H1 (cell line): Measurements from ENCODE around the gene KCNMA1. TPM values are rescaled to one million over a fixed set of nuclear protein-coding genes. Genes with fewer than 3 reads are reported as not detected.

ENCODE experiments used
- CTCF ChIA-PET: fragments of 300-600 bp; sonication (Branson Sonifier 250); formaldehyde crosslinking; loops from one replicate; lab custom pipeline; 2021; ENCODE audit not compliant: partially characterized antibody; lab: Charles Lee
- POLR2A ChIA-PET: fragments of 300-600 bp; sonication (Branson Sonifier 250); formaldehyde crosslinking; loops from one replicate; lab custom pipeline; 2021; ENCODE audit warnings: inconsistent platforms; ENCODE audit not compliant: partially characterized antibody; lab: Charles Lee
- DNase-seq, 2 experiments: peaks; one replicate each; pipeline versions ENCODE4 v3.0.0 to v3.0.0-alpha.2; 2010 to 2022; ENCODE audit warnings: low spot score in 2 of 2, low read depth in 1 of 2, mixed read lengths in 1 of 2
- FAIRE-seq: peaks from 2 replicates; lab custom pipeline; 2011; peaks lifted over from hg19 to GRCh38; lab: Jason Lieb, UNC
- H2AFZ ChIP-seq: 2 replicates; pipeline ENCODE4 v1.8.1; 2012; ENCODE audit warnings: low read length, inconsistent platforms
- H2AK5ac ChIP-seq: 2 replicates; pipeline ENCODE4 v1.6.1; 2013; ENCODE audit warnings: low read depth, low read length
- H2BK120ac ChIP-seq: replicated peaks from 2 replicates; pipeline ENCODE3; 2013; ENCODE audit warnings: low read depth, low read length, inconsistent platforms
- H2BK12ac ChIP-seq: 2 replicates; pipeline ENCODE4 v1.6.1; 2013; ENCODE audit warnings: low read depth, low read length
- H2BK15ac ChIP-seq: 2 replicates; pipeline ENCODE4 v1.6.1; 2013; ENCODE audit warnings: low read length
- H2BK20ac ChIP-seq: 2 replicates; pipeline ENCODE4 v1.6.1; 2013; ENCODE audit warnings: low read length
- H2BK5ac ChIP-seq: 2 replicates; pipeline ENCODE4 v1.6.1; 2013; ENCODE audit warnings: low read depth, low read length
- H3K14ac ChIP-seq: 2 replicates; pipeline ENCODE4 v1.6.1; 2013; ENCODE audit warnings: inconsistent platforms; ENCODE audit not compliant: insufficient read length
- H3K18ac ChIP-seq: 2 replicates; pipeline ENCODE4 v1.6.1; 2013; ENCODE audit warnings: low read length; ENCODE audit errors: extremely low read depth
- H3K23ac ChIP-seq: 2 replicates; pipeline ENCODE4 v1.6.1; 2013; ENCODE audit warnings: inconsistent platforms; ENCODE audit not compliant: insufficient read length
- H3K23me2 ChIP-seq: 2 replicates; pipeline ENCODE4 v1.6.1; 2013; ENCODE audit warnings: low read depth, low read length
- H3K27ac ChIP-seq: 2 replicates; pipeline ENCODE4 v1.6.1; 2011; ENCODE audit warnings: low read depth, low read length, inconsistent platforms
- H3K27me3 ChIP-seq, 4 experiments: replicated peaks in 1 of 4; 1 replicate in 1 of 4; 2 replicates in 3 of 4; pipeline versions ENCODE4 v1.6.1 to v1.8.1; 2011 to 2013; ENCODE audit warnings: low read length in 3 of 4, mild to moderate bottlenecking in 3 of 4, inconsistent platforms in 2 of 4, mixed read lengths in 2 of 4, moderate library complexity in 1 of 4; ENCODE audit not compliant: control insufficient read depth in 3 of 4, insufficient read depth in 3 of 4; ENCODE audit errors: extremely low read depth in 1 of 4
- H3K36me3 ChIP-seq, 4 experiments: 2 replicates each; pipeline versions ENCODE4 v1.6.1 to v1.8.1; 2011 to 2013; ENCODE audit warnings: mild to moderate bottlenecking in 4 of 4, low read length in 3 of 4, moderate library complexity in 2 of 4, control low read depth in 1 of 4, inconsistent platforms in 1 of 4; ENCODE audit not compliant: insufficient read depth in 4 of 4, control insufficient read depth in 2 of 4
- H3K4ac ChIP-seq: replicated peaks from 2 replicates; pipeline ENCODE3; 2013; ENCODE audit warnings: low read length, low read depth, mixed read lengths, inconsistent platforms; ENCODE audit not compliant: insufficient read length
- H3K4me1 ChIP-seq, 4 experiments: replicated peaks in 1 of 4; 1 replicate in 1 of 4; 2 replicates in 3 of 4; pipeline versions ENCODE4 v1.6.1 to v1.8.1; 2011 to 2013; ENCODE audit warnings: low read length in 3 of 4, inconsistent platforms in 2 of 4, mixed read lengths in 1 of 4; ENCODE audit not compliant: insufficient read depth in 4 of 4, control insufficient read depth in 3 of 4
- H3K4me2 ChIP-seq, 2 experiments: 2 replicates each; pipeline versions ENCODE4 v1.6.1 to v1.8.1; 2011 to 2013; ENCODE audit warnings: low read depth in 2 of 2, low read length in 2 of 2, control low read depth in 1 of 2, inconsistent platforms in 1 of 2, mild to moderate bottlenecking in 1 of 2; ENCODE audit not compliant: insufficient read depth in 1 of 2
- H3K4me3 ChIP-seq, 4 experiments: fragments of 200-600, 300-600 bp in 1 of 4; sonication (generic), shearing (Covaris generic), sonication (Bioruptor Twin) in 1 of 4; 2 replicates each; pipeline versions ENCODE4 v1.5.1 to v1.8.1; 2011 to 2016; ENCODE audit warnings: low read length in 4 of 4, low read depth in 3 of 4, control low read depth in 2 of 4, inconsistent platforms in 2 of 4, mild to moderate bottlenecking in 2 of 4, mixed read lengths in 1 of 4, moderate library complexity in 1 of 4; ENCODE audit not compliant: insufficient read depth in 2 of 4; ENCODE audit errors: extremely low read depth in 1 of 4
- H3K56ac ChIP-seq: replicated peaks from 2 replicates; pipeline ENCODE3; 2013; ENCODE audit warnings: low read depth, mild to moderate bottlenecking, mixed read lengths, low read length, inconsistent platforms; ENCODE audit not compliant: insufficient read length
- H3K79me1 ChIP-seq: 2 replicates; pipeline ENCODE4 v1.6.1; 2013; ENCODE audit warnings: low read depth, low read length, control low read depth
- H3K79me2 ChIP-seq, 2 experiments: 2 replicates each; pipeline versions ENCODE4 v1.6.1 to v1.8.1; 2012 to 2013; ENCODE audit warnings: low read length in 2 of 2, mild to moderate bottlenecking in 2 of 2, inconsistent platforms in 1 of 2; ENCODE audit not compliant: insufficient read depth in 2 of 2, control insufficient read depth in 1 of 2
- H3K9ac ChIP-seq, 4 experiments: replicated peaks in 1 of 4; 1 replicate in 1 of 4; 2 replicates in 3 of 4; pipeline versions ENCODE4 v1.6.1 to v1.8.1; 2011 to 2013; ENCODE audit warnings: low read depth in 3 of 4, low read length in 3 of 4, control low read depth in 2 of 4, mild to moderate bottlenecking in 2 of 4, moderate library complexity in 2 of 4, inconsistent platforms in 1 of 4; ENCODE audit errors: extremely low read depth in 1 of 4
- H3K9me3 ChIP-seq, 2 experiments: 2 replicates each; pipeline versions ENCODE4 v1.6.1 to v1.8.1; 2012 to 2013; ENCODE audit warnings: mild to moderate bottlenecking in 2 of 2, moderate library complexity in 2 of 2, control low read depth in 1 of 2, inconsistent platforms in 1 of 2, low read depth in 1 of 2, low read length in 1 of 2, mixed read lengths in 1 of 2; ENCODE audit not compliant: insufficient read depth in 2 of 2
- H4K20me1 ChIP-seq, 2 experiments: replicated peaks in 1 of 2; 2 replicates each; pipeline versions ENCODE3 to v1.8.1; 2011 to 2013; ENCODE audit warnings: inconsistent platforms in 2 of 2, low read length in 2 of 2, mild to moderate bottlenecking in 1 of 2; ENCODE audit not compliant: insufficient read depth in 2 of 2, control insufficient read depth in 1 of 2
- H4K5ac ChIP-seq: 2 replicates; pipeline ENCODE4 v1.6.1; 2013; ENCODE audit warnings: low read length, low read depth, mixed read lengths, inconsistent platforms; ENCODE audit not compliant: insufficient read length
- H4K8ac ChIP-seq: 2 replicates; pipeline ENCODE4 v1.8.0; 2013; ENCODE audit warnings: mild to moderate bottlenecking, moderate library complexity, low read length, inconsistent platforms; ENCODE audit not compliant: insufficient read depth; ENCODE audit errors: extremely low read depth
- H4K91ac ChIP-seq: replicated peaks from 2 replicates; pipeline ENCODE3; 2013; ENCODE audit warnings: low read length, mixed read lengths, inconsistent platforms; ENCODE audit not compliant: insufficient read length
- NRF1 ChIP-seq: IDR thresholded peaks from 2 replicates; pipeline ENCODE4 v1.6.1; 2011; ENCODE audit warnings: mild to moderate bottlenecking, low read depth, low read length, improper control_type of control experiment
- RBBP5 ChIP-seq: IDR thresholded peaks from 2 replicates; pipeline ENCODE4 v1.7.1; 2012; ENCODE audit warnings: low read depth, mild to moderate bottlenecking, inconsistent platforms, low read length, moderate library complexity, borderline replicate concordance
- SAP30 ChIP-seq: fragments of 300-600 bp; sonication (generic); IDR thresholded peaks from 2 replicates; pipeline ENCODE4 v1.7.1; 2012; ENCODE audit warnings: low read length, moderate library complexity, mild to moderate bottlenecking, inconsistent platforms; ENCODE audit not compliant: insufficient read depth, insufficient replicate concordance
- polyA plus RNA-seq, 7 experiments: library from polyadenylated mRNA; depleted of rRNA in 3 of 7; stranded (reverse) in 5 of 7; unstranded in 2 of 7; fragments of >200 nt in 5 of 7; fragments of 200-250 nt in 2 of 7; gene quantifications; 1 replicate in 5 of 7; 2 replicates in 1 of 7; 4 replicates in 1 of 7; pipeline versions ENCODE4 v1.2.1 to v1.2.3, GENCODE V29; 2011 to 2013; ENCODE audit warnings: missing spikeins in 2 of 7, mixed read lengths in 2 of 7
- total RNA-seq: library from RNA; stranded (reverse); fragmentation: NEBNext Ultra II Directional; extraction: Animal tissue kit (Norgen Biotek cat#: 25700); gene quantifications from 2 replicates; pipeline ENCODE4 v1.2.1, GENCODE V29; 2021

The KCNMA1 gene
- total and polyA plus RNA-seq, 2 of the 8 experiments (the other 6 are each of a cell fraction or from before 2014, with no cell fraction given) = 10.2 to 11.1 TPM

GRCh38 chr10:77351386-77351785 lies 286.2 kb downstream of the KCNMA1 start:
- no peak overlapping the region for H2BK5ac ChIP-seq
- H3K4me3 ChIP-seq = no peak overlapping the region
- H3K18ac ChIP-seq = no peak overlapping the region
- H3K23ac ChIP-seq = no peak overlapping the region
- H2AFZ ChIP-seq = no peak overlapping the region
- H2BK15ac ChIP-seq = no peak overlapping the region
- H3K56ac ChIP-seq = no peak overlapping the region
- H3K4me1 ChIP-seq = no peaks in the 10 kb centered on the region
- no peaks in the 10 kb centered on the region for H4K20me1 ChIP-seq
- no peaks in the 10 kb centered on the region for H3K79me2 ChIP-seq
- TF ChIP-seq NRF1 (no peak), SAP30 (no peak), RBBP5 (no peak)
- no peaks in the 10 kb centered on the region for H3K27me3 ChIP-seq
- no peak overlapping the region for H2BK12ac ChIP-seq
- no peak overlapping the region for H3K4me2 ChIP-seq
- ChIA-PET CTCF (interaction anchor here (1.0 kb wide), 1 partner anchor 12 kb away, joined by 3 read pairs; no protein-coding TSS in a partner anchor), POLR2A (no interaction called here)
- H2BK20ac ChIP-seq = no peak overlapping the region
- H2AK5ac ChIP-seq = no peak overlapping the region
- H3K36me3 ChIP-seq = no peaks in the 10 kb centered on the region
- no peak overlapping the region for H4K8ac ChIP-seq
- no peaks in the 10 kb centered on the region for H3K79me1 ChIP-seq
- H2BK120ac ChIP-seq = no peak overlapping the region
- H3K4ac ChIP-seq = no peak overlapping the region
- no peak overlapping the region for H3K27ac ChIP-seq
- H4K5ac ChIP-seq = no peak overlapping the region
- no peak overlapping the region for H3K14ac ChIP-seq
- DNase-seq = no peak
- no peaks in the 10 kb centered on the region; the same call in 1 of the 2 replicates for H3K23me2 ChIP-seq
- no peak overlapping the region for H4K91ac ChIP-seq
- no peaks in the 10 kb centered on the region for H3K9me3 ChIP-seq
- FAIRE-seq = no peak
- no peak overlapping the region for H3K9ac ChIP-seq
